Stimulated activated CD4-positive, alpha-beta T cell treated with anti-CD3 and anti-CD28 coated beads, Interleukin-4, amount 100 ng/mL, for 24 hours (primary cell): ENCODE data around the gene USP8.
"Not testable (repeated sequence)": the region's sequence is repeated elsewhere in the genome, so short reads cannot be mapped to it uniquely, and the experiment has no call there.

Experiments used
- DNase-seq: peaks from one replicate; pipeline ENCODE4 v3.0.0-alpha.2; 2020

Gene USP8

DNA sequence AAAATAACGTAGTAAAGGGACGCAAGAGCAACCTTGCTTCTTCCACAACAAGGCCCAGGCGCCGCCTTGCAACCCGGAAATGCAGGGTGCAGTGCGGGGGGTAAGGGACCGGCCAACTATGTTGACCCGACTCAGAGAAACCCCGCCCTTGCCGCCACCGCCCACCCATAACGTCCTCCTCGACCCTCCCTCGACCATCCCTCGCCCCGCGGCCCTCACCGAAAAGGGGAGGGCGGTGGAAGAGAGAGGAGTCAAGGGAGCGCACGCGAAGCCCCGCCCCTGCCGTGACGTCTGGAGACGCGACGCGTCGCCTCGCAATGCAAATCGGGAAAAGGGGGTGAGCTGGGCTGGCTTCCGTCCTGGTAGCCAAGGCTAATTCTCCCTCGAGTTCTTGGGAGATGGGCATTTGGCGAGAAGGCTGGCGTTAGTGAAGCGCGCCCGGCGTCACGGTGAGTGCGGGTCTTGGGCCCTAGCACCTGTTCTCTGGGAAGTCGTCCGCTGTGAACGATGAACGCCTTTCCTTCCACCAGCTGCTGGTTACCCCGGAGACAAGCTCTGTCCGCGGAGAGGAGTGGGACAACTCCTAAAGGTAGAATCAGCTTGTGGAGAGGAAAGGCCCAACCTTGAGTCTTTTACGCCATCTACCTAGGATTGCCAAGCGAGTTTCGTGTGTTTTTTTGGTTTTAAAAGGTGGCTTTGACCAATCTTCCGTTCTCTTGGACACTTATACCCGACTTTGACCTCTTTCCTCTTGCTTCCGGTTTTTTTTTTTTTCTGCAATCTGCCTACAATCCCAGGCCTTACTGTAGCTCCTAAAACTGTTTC, at the start of gene USP8:
Gene USP8 (plus strand): TSS at position 340 of the 825 bp plus-strand sequence. CDS start 14,669 bp downstream, outside the sequence.
- peak; percentile 93 for DNase-seq

DNA sequence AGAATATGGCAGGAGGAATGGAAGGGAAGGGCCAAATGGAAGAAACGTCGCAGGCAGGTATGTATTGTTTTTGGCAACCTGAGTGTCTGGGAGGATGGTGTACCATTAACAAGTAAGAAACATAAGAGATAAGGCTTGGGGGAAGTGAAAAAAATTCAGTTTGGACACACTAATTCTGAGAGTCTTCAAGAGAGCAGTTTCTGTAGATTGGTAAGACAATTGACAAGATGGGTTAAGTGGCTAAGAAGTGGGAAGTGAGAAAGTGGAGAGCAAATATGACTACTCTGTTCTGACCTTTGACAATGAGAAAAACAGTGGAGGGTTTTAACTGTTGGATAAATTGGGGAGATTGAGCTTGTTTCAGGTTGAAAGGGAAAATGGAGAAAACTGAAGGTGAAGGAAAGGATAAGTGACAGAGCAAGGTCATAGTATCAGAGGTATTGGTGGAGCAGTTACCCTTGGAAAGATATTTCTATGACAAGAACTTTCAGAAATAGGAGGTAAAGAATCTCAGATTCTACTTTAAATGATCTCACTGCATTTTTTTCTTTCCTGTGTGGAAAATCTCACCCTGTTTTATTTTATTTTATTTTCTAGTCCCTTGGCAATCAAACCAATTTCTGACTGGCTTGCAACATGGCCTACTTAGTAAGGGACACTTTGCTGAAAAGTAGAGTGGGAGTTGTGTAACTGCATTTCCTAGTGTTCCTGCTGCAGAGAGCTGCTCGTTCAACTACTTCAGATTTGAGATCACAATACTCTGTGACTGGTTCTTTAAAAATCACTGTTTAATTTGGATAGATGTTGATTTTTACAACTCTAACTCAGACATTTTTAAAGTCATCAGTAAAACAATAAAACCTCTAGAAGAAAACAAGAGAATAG, 46.1 kb upstream of the USP8 start:
- DNase-seq = no peak

DNA sequence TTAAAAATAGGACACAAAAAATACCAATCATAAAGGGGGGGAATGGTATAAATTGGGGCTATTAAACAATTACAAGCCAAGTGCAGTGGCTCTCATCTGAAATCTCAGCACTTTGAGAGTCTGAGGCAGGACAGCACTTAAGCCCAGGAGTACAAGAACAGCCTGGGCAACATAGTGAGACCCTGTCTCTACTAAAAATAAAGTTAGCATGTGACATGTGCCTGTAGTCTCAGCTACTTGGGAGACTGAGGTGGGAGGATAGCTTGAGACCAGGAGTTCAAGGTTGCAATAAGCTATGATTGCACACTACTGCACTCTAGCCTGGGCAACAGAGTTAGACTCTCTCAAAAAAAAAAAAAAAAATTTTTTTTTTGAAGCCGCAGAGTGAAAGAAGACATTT, 45.4 kb upstream of the USP8 start:
- no peak for DNase-seq

DNA sequence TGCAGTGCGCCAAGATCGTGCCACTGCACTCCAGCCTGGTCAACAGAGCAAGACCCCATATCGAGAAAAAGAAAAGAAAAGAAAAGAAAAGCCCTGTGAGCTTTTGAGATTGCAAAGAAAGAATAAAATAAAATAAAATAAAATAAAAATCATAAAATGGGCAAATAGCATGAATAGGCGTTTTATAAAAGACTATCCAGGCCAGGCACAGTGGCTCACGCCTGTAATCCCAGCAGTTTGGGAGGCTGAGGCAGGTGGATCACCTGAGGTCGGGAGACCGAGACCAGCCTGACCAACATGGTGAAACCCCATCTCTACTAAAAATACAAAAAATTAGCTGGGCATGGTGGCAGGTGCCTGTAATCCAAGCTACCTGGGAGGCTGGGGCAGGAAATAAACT, 44.8 kb upstream of the USP8 start:
- DNase-seq = not testable (repeated sequence)

DNA sequence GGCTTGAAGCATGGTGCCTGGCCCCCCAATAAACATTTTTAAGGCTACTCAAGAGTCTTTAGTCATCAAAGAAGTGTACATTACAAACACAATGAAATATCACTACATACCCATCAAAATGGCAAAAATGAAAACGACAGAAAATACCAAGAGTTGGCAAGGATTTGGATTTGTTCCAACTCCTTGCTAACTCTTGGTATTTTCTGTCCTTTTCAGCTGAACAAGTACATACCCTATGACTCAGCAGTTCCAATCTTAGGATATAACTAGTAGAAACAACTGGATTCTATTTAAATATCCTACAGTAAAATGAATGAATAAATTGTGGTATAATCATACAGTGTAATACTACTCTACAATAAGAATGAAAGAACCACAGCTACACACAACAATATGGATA, 44.1 kb upstream of the USP8 start:
- DNase-seq = no peak

DNA sequence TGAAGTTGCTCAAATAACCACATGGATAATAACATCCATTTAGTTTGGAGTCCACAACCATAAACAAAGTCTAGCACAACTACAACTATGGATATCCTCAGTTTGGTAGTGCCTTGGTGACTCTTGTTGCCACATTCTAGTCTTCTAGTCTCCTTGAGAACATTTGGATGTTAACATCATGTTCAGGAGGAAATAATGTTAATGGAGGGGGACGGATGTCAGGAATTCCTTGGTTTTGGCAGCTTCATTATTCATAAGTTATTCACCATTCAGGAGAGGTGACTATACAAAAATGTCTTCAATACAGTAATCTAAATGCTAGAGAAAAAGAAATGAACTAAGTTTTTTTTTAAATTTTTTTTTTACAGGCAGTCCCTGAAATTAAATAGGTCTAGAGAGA, 42.8 kb upstream of the USP8 start:
- DNase-seq = no peak

DNA sequence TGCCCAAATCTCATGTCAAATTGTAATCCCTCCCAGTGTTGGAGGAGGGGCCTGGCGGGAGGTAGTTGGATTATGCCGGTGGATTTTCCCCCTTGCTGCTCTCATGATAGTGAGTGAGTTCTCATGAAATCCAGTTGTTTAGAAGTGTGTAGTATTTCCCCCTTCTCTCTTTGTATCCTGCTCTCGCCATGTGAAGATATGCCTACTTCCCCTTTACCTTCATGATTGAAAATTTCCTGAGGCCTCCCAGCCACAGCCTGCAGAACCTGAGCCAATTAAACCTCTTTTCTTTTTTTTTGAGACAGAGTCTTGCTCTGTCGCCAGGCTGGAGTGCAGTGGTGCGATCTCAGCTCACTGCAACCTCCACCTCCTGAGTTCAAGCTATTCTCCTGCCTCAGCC, 41.8 kb upstream of the USP8 start:
- not testable (repeated sequence) for DNase-seq

DNA sequence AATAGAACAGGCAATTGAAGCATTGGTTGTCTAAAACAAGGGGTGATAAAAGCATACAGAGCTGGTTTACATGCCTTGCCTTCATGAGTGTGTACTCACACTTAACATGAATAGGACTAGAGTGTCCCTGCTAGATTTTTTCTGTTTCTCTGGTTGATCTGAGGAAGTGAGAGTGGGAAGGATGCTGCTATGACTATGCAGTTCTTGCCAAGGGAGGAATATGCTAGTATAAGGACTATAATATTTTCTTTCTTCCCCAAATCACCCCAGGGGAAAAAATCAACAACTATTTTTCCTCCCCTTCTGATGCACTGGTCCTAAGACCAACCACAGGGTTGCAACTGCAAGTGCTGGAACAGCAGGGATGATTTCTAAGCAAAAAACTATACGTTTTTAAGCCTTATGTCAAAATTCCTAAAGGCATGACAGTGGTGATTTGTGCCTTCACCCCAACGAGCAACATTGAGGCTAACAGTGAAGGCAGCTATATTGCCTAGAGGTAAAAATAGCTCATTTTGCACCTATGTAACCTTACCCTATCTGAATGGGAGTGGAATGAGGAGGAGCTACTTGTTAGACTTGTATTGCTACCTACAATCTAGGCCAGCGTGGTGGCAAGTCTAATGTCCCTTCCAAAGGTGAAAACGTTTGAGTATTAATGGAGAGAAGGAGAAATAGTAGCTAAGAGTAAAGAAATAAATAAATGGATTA, 33.5 kb upstream of the USP8 start:
- no peak for DNase-seq

DNA sequence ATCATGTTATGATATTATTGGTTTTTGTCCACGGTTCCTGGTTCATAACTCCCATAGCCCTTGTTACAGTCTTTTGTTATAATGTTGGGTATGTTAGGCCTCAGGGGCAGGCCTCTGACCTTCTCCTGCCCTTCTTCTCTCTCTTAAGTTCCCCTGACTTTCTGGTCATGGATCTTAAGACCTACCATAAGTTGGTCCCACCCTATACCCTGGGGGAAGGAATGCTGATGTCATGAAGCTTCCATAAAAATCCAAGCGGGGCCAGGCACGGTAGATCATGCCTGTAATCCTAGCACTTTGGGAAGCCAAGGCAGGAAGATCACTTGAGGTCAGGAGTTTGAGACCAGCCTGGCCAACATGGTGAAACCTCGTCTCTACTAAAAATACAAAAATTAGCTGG, 32.6 kb upstream of the USP8 start:
- not testable (repeated sequence) for DNase-seq

DNA sequence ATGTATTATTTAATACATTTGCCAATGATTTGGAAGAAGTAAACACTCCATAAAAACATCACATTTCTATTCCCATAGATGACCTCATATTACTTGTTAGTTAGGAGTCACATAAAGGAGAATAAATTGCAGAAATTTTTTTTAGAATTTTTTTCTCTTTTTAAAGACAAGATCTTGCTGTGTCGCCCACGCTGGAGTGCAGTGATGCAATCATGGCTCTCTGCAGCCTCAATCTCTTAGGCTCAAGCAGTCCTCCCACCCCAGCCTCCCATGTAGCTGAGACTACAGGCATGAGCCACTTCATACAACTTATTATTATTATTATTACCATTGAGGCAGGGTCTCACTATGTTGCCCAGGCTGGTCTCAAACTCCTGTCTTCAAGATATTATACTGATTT, 12.3 kb upstream of the USP8 start:
- DNase-seq = no peak

DNA sequence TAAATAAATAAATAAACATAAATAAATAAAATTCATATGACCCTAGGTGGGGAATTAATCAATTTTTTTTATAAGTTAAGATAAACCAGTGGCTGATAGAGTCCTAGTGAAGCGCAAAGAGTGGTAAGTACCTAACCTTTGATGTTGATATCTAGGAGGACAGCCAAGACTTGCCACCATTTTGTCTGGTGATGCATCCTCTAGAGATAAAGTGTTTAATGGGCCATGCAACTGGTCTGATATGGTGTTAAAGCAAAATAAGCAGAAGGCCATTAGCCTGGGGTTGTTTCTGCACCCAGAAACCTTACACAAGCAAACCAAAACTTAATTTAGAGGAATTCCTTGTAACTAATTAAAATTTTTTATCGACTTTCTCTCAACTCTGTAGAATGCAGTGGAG, 9.6 kb upstream of the USP8 start:
- no peak for DNase-seq

DNA sequence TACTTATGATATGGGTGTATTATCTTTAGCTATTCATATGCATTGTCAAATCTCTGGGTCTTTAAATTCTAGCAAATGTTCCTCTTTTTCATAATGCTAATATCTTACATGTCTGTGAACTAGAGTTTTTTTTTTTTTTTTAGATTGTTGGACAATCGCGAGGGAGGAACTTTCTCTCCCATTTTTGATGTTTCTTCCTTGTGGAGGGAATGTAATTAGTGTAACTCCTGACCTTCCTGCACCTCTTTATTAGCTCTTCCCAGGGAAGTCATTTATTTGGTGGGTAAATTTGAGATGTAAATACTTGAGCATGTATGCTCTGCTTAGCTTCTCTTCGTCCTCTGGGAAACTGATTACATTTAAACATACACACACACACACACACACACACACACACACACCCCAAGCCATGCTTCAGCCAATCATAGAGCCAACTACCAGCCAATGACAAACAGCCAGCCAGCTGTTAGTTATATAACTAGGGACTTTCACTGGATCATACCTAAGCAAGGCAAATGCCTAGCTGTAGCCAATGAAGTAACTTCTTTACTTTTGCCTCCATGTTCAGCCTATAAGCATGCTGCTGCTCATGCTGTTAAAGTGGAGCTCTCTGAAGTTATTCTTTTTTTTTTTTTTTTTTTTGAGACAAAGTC, 8.3 kb upstream of the USP8 start:
- no peak for DNase-seq

DNA sequence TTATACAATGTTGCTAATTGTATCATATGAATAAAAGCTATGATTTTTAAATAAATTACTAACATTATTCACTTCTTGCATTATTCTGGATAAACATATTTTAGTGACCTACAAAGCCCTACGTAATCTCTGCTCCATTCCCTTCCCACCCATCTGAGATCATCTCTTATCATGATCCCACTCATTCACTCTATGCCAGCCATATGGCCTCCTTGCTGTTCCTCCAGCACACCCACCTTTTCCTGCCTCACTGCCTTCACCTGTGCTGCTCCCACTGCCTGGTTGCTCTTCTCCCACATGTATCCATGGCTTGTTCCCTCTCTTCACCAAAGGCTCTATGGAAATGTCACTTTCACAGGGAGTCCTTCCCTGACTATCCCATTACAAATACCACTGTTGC, 7.3 kb upstream of the USP8 start:
- DNase-seq = no peak

DNA sequence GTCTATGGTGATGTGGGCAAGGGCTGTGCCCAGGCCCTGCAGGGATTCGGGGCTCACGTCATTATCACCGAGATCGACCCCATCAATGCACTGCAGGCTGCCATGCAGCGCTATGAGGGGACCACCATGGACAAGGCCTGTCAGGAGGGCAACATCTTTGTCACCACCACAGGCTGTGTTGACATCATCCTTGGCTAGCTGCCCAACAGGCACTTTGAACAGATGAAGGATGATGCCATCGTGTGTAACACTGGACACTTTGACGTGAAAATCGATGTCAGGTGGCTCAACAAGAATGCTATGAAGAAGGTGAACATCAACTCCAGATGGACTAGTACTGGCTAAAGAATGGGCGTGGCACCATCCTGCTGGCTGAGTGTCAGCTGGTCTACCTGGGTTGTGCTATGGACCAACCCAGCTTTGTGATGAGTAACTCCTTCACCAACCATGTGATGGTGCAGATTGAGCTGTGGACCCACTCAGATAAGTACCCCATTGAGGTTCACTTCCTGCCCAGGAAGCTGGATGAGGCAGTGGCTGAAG, 6.1 kb upstream of the USP8 start:
- no peak for DNase-seq

DNA sequence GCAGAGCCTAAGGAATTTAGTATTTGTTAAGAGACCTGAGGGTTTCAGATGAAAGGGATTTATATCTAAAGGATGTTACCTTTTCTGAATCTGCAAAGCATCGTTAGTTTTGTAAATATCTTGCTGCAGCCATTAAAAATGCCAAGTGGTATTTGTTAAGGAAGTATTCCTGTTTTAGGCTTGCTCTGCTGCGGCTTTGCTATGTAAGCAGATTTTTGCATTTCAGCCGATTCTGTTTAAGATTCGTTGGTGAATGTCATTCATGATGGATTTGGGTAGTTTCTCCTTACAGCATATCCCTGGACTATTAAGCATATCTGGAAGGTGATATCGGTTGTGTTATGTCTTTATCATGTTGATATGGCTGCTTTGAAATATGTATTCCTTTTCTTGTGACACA, 1.0 kb downstream of the USP8 start:
- no peak for DNase-seq

DNA sequence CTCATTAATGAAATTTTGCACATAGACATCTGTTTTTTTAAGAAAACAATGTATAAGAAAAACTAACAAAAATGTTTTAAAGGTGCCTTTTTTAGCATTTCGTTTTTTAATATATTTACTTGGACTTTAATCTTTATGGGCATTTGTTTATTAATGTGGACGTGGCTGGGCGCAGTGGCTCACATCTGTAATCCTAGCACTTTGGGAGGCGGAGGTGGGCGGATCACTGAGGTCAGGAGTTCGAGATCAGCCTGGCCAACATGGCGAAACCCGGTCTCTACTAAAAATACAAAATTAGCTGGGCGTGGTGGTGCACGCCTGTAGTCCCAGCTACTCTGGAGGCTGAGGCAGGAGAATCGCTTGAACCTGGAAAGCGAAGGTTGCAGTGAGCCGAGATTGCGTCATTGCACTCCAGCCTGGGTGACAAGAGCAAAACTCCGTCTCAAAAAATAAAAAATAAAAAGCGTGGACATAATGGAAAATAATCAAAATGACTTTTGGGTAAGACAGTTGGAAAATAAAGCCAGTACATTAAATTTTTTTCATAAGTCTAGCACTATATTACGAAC, 1.6 kb downstream of the USP8 start:
- DNase-seq = not testable (repeated sequence)

DNA sequence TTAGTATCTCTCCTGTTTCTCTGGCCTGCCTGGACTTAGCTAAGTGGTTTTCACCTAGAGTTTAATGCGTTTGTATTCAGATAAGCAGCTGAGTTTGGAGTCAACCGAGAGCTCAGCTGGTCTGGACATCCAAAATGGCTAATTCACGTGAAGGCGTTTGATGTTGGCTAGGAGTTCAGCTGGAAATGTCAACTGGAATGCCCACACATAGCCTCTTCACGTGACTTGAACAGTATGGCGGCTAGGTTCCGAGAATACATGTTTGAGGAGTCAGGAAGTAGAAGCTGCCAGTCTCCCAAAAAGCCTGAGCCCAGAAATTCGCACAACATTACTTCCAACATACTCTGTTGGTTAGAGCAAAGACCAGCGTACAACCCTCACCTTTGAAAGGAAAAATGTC, 2.2 kb downstream of the USP8 start:
- DNase-seq = no peak

DNA sequence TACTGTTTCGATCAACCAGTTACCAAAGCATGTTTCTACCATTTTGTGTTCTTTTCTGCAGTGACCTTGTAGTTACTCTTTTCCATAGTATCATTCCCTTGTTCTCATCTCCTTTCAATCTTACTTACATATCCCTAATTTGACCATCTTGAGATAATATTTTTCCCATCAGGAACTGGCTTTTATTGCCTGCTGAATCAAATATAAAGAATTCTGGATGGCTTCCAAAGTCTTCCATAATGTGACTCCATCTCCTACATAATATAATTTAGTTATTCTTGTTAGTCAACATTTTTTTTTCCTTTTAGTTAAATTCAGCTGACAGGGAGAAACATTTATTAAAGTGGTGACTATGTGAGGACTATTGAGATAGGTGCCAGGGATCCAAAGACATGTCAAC, 7.0 kb downstream of the USP8 start:
- no peak for DNase-seq

DNA sequence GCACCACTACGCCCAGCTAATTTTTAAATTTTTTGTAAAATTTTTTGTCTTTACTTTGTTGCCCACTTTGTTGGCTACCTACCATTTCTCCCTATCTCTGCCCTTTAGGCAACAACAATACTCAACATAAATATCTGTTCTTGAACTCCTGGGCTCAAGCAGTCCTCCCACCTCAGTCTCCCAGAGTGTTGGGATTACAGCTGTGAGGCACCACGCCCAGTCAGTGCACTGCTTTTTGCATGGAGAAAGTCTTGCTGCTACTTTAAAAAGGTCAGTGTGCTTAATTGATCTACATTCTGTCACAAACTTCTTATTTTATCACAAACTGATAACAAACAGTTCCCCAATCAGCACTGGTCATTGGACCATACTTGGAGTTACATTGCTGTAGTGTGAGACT, 8.0 kb downstream of the USP8 start:
- no peak for DNase-seq

DNA sequence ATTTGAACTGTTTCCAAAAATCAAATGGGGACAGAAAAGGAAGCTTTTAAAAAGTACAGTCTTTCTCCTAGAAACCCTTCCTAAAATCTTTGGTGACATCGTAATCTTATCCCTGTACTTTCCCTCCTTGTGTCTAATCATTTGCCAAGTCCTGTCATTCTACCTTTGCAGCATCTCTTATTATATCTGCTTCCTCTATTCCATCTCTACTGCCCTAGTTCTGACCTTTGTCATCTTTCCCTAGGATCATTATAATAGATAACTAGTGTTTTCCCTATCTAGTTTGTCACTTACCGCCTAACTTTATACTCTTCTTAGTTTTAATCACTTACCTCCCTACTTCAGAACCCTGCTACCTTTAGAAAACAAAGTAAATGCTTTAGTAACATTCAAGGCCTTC, 11.6 kb downstream of the USP8 start:
- DNase-seq = no peak

DNA sequence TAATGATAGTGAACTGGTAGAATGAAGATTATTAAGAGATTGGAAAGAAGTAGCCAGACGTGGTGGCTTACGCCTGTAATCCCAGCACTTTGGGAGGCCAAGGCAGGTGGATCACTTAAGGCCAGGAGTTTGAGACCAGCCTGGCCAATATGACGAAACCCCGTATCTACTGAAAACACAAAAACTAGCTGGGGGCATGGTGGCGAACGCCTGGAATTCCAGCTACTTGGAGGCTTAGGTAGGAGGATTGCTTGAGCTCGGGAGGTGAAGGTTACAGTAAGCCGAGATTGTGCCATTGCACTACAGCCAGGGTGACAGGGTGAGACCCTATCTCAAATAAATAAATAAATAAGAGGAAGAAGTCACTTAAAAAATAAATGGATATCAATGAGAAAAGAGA, 14.0 kb downstream of the USP8 start:
- no peak for DNase-seq

DNA sequence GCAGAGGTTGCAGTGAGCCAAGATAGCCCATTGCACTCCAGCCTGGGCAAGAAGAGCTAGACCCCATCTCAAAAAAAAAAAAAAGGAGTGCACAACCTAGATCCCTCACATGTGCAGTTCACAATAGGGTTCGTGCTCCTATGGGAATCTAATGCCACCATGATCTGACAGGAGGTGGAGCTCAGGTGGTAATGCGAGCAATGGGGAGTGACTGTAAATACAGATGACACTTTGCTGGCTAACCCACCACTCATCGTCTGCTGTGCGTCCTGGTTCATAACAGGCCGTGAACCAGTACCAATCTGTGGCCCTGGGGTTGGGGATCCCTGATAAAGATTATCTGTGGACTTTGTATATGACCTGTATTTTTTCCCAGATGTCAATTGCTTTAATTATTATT, 16.7 kb downstream of the USP8 start:
- DNase-seq = no peak
